ENCODE data around the gene SBF2. TPM values are rescaled to one million over a fixed set of nuclear protein-coding genes. Genes with fewer than 3 reads are reported as not detected.
A peak's percentile ranks its signal among the peaks of the same experiment; 100 is the strongest.

Gene SBF2
- total and polyA plus RNA-seq, 9 of the 15 experiments (the other 6 are each of a cell fraction or from before 2014, with no cell fraction given) = 0.80 to 9.5 (median 5.0) TPM

DNA sequence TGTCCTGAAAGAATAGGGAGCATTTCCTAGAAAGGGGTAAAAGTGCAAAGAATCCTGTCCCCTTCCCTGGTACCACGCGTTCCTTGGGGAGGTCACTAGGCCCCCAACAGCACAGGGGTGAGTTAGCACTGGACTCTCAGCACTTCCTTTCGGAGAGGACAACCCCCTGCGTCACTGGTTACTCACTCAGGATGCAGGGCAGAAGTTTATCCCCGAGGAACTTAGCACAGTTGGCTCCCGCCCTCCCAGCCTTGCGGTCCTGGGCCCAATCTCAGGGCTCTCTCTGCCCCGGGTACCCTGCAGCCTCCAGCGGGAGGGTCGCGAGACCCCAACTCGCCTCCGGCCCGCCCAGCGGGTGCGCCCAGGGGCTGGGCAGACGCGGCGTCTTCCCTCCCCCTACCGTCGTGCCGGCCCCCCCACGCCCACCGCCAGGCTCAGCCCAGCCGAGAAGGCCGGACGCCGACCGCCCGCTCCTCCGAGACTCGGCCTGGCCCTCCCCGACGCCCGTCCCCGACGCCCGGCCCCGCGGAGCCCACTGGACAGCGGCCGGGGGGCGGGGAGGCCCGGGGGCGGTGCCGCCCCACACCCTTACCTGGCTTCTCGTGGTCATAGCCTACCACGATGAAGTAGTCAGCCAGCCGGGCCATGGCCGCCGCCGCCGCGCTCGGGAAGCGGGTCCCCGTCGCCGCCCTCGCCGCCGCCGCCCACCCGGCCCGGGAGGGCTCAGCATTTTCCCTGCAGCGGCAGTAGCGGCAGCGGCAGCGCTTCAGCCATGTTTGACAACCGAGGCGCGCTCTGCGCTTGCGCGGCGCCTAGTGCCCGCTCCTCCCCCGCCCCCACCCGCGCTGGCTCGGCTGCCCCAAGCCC lies at the start of gene SBF2 (continued):
- TF ChIP-seq, protein P1, sequence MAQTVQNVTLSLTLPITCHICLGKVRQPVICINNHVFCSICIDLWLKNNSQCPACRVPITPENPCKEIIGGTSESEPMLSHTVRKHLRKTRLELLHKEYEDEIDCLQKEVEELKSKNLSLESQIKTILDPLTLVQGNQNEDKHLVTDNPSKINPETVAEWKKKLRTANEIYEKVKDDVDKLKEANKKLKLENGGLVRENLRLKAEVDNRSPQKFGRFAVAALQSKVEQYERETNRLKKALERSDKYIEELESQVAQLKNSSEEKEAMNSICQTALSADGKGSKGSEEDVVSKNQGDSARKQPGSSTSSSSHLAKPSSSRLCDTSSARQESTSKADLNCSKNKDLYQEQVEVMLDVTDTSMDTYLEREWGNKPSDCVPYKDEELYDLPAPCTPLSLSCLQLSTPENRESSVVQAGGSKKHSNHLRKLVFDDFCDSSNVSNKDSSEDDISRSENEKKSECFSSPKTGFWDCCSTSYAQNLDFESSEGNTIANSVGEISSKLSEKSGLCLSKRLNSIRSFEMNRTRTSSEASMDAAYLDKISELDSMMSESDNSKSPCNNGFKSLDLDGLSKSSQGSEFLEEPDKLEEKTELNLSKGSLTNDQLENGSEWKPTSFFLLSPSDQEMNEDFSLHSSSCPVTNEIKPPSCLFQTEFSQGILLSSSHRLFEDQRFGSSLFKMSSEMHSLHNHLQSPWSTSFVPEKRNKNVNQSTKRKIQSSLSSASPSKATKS (CRISPR knock-in tag; IDR thresholded peaks at IDR 0.05) = no peak
- TF ChIP-seq ATF7 (IDR thresholded peaks at IDR 0.05) (no peak; the same call in 1 of the 2 replicates), MIER1 (IDR thresholded peaks at IDR 0.05; ENCODE audit: low read depth) (no peak), ZNF561 (CRISPR knock-in tag; conservative IDR thresholded peaks at IDR 0.05) (no peak), MEF2A (IDR thresholded peaks at IDR 0.05; ENCODE audit: control insufficient read depth, low read depth, low read length) (0 out of 2 replicates have a peak, but pooled peaks have one; percentile 6), ZBTB43 (CRISPR knock-in tag; IDR thresholded peaks at IDR 0.05) (no peak), XRCC5 (IDR thresholded peaks at IDR 0.05; ENCODE audit: low read depth, low read length) (no peak), CREM (IDR thresholded peaks at IDR 0.05; ENCODE audit: low read depth) (peak; percentile 70), CREBBP (IDR thresholded peaks at IDR 0.05; ENCODE audit: low read depth, low read length) (no peak), PHF21A (IDR thresholded peaks at IDR 0.05; ENCODE audit: borderline replicate concordance, low read depth) (no peak), NCOA6 (IDR thresholded peaks at IDR 0.05) (peak; percentile 75), SMAD1 (IDR thresholded peaks at IDR 0.05; ENCODE audit: low read depth, low read length, partially characterized antibody) (no peak), ZNF134 (CRISPR knock-in tag; conservative IDR thresholded peaks at IDR 0.05) (no peak), ZNF274 (IDR thresholded peaks at IDR 0.05; ENCODE audit: borderline replicate concordance, low read depth, low read length) (no peak), GATAD2B (IDR thresholded peaks at IDR 0.05; ENCODE audit: borderline replicate concordance) (no peak; the same call in 1 of the 2 replicates), ARID1B (IDR thresholded peaks at IDR 0.05) (no peak), MAZ (CRISPR knock-in tag; conservative IDR thresholded peaks at IDR 0.05 in 1 of 2, IDR thresholded peaks at IDR 0.05 in 1 of 2) (peak; percentile 56 to 66; a peak in 2 of 4 replicates), BCOR (IDR thresholded peaks at IDR 0.05) (no peak), TEAD4 (IDR thresholded peaks at IDR 0.05; ENCODE audit: low read length) (no peak), TEAD4 (CRISPR knock-in tag; IDR thresholded peaks at IDR 0.05; ENCODE audit: borderline replicate concordance) (0 out of 2 replicates have a peak, but pooled peaks have one; percentile 62), ZNF644 (tag; IDR thresholded peaks at IDR 0.05; ENCODE audit: low read depth) (no peak), STAT5A (IDR thresholded peaks at IDR 0.05; ENCODE audit: borderline replicate concordance, low read length) (no peak), SIN3B (IDR thresholded peaks at IDR 0.05; ENCODE audit: low read depth) (no peak)
- TF ChIP-seq, protein P2, sequence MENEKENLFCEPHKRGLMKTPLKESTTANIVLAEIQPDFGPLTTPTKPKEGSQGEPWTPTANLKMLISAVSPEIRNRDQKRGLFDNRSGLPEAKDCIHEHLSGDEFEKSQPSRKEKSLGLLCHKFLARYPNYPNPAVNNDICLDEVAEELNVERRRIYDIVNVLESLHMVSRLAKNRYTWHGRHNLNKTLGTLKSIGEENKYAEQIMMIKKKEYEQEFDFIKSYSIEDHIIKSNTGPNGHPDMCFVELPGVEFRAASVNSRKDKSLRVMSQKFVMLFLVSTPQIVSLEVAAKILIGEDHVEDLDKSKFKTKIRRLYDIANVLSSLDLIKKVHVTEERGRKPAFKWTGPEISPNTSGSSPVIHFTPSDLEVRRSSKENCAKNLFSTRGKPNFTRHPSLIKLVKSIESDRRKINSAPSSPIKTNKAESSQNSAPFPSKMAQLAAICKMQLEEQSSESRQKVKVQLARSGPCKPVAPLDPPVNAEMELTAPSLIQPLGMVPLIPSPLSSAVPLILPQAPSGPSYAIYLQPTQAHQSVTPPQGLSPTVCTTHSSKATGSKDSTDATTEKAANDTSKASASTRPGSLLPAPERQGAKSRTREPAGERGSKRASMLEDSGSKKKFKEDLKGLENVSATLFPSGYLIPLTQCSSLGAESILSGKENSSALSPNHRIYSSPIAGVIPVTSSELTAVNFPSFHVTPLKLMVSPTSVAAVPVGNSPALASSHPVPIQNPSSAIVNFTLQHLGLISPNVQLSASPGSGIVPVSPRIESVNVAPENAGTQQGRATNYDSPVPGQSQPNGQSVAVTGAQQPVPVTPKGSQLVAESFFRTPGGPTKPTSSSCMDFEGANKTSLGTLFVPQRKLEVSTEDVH (IDR thresholded peaks at IDR 0.05; ENCODE audit: low read depth, partially characterized antibody) = no peak
